Mesendoderm (in vitro differentiated cells): ENCODE measurements around the gene JARID2.

Experiments used
- DNase-seq: peaks from one replicate; pipeline ENCODE4 v3.0.0; 2013
- H2AK5ac ChIP-seq: 2 replicates; pipeline ENCODE4 v1.6.1; 2013; ENCODE audit warnings: low read length, inconsistent platforms
- H2BK120ac ChIP-seq: 2 replicates; pipeline ENCODE4 v1.6.1; 2013; ENCODE audit warnings: low read depth, mild to moderate bottlenecking, low read length, moderate library complexity, mixed read lengths
- H2BK15ac ChIP-seq: replicated peaks from 2 replicates; pipeline ENCODE4 v1.6.1; 2013; ENCODE audit warnings: low read depth, mild to moderate bottlenecking, moderate library complexity
- H2BK5ac ChIP-seq: 2 replicates; pipeline ENCODE4 v1.6.1; 2013; ENCODE audit warnings: low read length, inconsistent platforms
- H3K18ac ChIP-seq: 2 replicates; pipeline ENCODE4 v1.6.1; 2013; ENCODE audit warnings: mild to moderate bottlenecking, low read length, mixed read lengths
- H3K23ac ChIP-seq: one replicate; pipeline ENCODE4 v1.6.1; 2013; ENCODE audit warnings: low read length
- H3K27ac ChIP-seq: 2 replicates; pipeline ENCODE4 v1.5.1; 2013; ENCODE audit warnings: low read depth, mild to moderate bottlenecking, inconsistent platforms, low read length, moderate library complexity
- H3K27me3 ChIP-seq: 2 replicates; pipeline ENCODE4 v1.6.1; 2013; ENCODE audit warnings: low read length, control low read depth, mild to moderate bottlenecking, inconsistent platforms; ENCODE audit not compliant: insufficient read depth, poor library complexity
- H3K36me3 ChIP-seq: 2 replicates; pipeline ENCODE4 v1.6.1; 2013; ENCODE audit warnings: low read length, inconsistent platforms; ENCODE audit not compliant: control insufficient read depth, insufficient read depth
- H3K4ac ChIP-seq: one replicate; pipeline ENCODE4 v1.6.1; 2013; ENCODE audit warnings: low read depth, mild to moderate bottlenecking, low read length, moderate library complexity
- H3K4me1 ChIP-seq: 2 replicates; pipeline ENCODE4 v1.6.1; 2013; ENCODE audit warnings: low read depth, low read length, inconsistent platforms; ENCODE audit not compliant: control insufficient read depth
- H3K4me2 ChIP-seq: 2 replicates; pipeline ENCODE4 v1.6.1; 2013; ENCODE audit warnings: low read length
- H3K4me3 ChIP-seq: 2 replicates; pipeline ENCODE4 v1.5.1; 2013; ENCODE audit warnings: mild to moderate bottlenecking, low read length
- H3K56ac ChIP-seq: one replicate; pipeline ENCODE4 v1.6.1; 2013; ENCODE audit warnings: low read length
- H3K79me1 ChIP-seq: 2 replicates; pipeline ENCODE4 v1.6.1; 2013; ENCODE audit warnings: low read length, inconsistent platforms
- H3K79me2 ChIP-seq: 2 replicates; pipeline ENCODE4 v1.6.1; 2013; ENCODE audit warnings: mild to moderate bottlenecking, low read length; ENCODE audit not compliant: control insufficient read depth, insufficient read depth
- H3K9ac ChIP-seq: 2 replicates; pipeline ENCODE4 v1.6.1; 2013; ENCODE audit warnings: low read length, inconsistent platforms
- H4K5ac ChIP-seq: one replicate; pipeline ENCODE4 v1.6.1; 2013; ENCODE audit warnings: low read length
- H4K8ac ChIP-seq: one replicate; pipeline ENCODE4 v1.6.1; 2013; ENCODE audit warnings: low read depth, mild to moderate bottlenecking, control low read depth, low read length, moderate library complexity
- WGBS: extraction: QIAGEN DNeasy Blood & Tissue Kit; methylation state at CpG from one replicate; pipeline ENCODE4 v1.1.7; 2013; ENCODE audit warnings: low lambda C conversion rate, missing lambda C conversion rate; ENCODE audit not compliant: insufficient coverage; ENCODE audit errors: extremely low coverage; 5-methylcytosine and 5-hydroxymethylcytosine counted together

The JARID2 gene

GRCh38 chr6:15451738-15452137 is 205.9 kb downstream of the JARID2 start:
- Histone ChIP-seq H3K36me3 (no peaks in the 10 kb centered on the region), H3K4ac (no peak overlapping the region), H2BK5ac (no peak overlapping the region), H3K4me1 (peaks cover 5% of the 10 kb centered on the region), H3K27ac (no peak overlapping the region), H3K23ac (no peak overlapping the region), H3K9ac (no peak overlapping the region), H2BK15ac (no peak overlapping the region), H4K5ac (no peak overlapping the region), H3K79me1 (peaks cover 19% of the 10 kb centered on the region), H2BK120ac (no peak overlapping the region), H3K27me3 (no peaks in the 10 kb centered on the region), H3K4me2 (no peak overlapping the region), H3K4me3 (no peak overlapping the region), H4K8ac (no peak overlapping the region), H3K79me2 (peaks cover 50% of the 10 kb centered on the region), H2AK5ac (no peak overlapping the region), H3K56ac (no peak overlapping the region), H3K18ac (no peak overlapping the region)
- DNase-seq = no peak
- no CpG with 5 or more reads among the region's 4 CpGs for WGBS

DNA sequence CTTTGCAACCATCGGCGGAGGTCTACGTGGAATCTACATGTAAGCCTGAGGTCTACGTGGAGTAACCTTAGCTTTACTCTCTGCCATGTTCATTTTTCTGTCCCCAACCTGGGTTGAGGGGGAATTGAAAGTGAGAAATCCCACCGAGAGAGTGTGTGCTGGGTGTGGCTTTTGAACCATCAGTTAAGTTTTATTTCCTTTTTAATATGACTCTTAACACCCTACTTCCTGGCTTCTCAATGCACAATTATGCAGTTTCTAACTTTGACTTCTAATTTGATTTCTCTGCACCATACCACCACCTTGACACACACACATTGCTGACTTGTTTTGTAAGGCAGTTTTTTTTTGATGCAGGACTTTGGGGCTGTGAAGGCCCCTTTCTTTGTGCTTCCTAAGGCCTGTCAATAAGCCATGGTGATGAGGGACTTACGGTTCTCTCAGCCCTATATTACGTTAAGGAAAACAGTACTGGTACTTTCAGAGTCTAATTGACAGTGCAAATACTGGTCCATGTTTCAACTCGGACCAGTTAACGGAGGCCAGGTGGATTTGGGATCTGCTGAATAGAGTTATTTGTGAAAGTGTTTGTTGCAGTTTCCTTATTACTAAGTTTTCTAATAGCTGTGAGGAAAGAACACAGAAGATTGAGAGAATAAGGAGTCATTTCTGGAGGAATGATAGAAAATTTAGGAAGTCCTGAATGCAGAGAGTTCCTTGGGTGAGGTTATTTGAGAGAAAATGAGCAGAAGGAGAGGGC is 206.5 kb downstream of the JARID2 start:
- no peak overlapping the region for H4K5ac ChIP-seq
- H4K8ac ChIP-seq = no peak overlapping the region
- H3K4me2 ChIP-seq = no peak overlapping the region
- no peak overlapping the region for H3K27ac ChIP-seq
- WGBS = no CpG with 5 or more reads among the region's 9 CpGs
- no peaks in the 10 kb centered on the region for H3K36me3 ChIP-seq
- no peak overlapping the region for H3K4me3 ChIP-seq
- H3K4ac ChIP-seq = no peak overlapping the region
- no peak overlapping the region for H2BK120ac ChIP-seq
- DNase-seq = no peak
- peaks cover 45% of the 10 kb centered on the region for H3K79me2 ChIP-seq
- no peaks in the 10 kb centered on the region for H3K27me3 ChIP-seq
- H2AK5ac ChIP-seq = no peak overlapping the region
- H2BK5ac ChIP-seq = no peak overlapping the region
- H2BK15ac ChIP-seq = no peak overlapping the region
- H3K9ac ChIP-seq = no peak overlapping the region
- H3K56ac ChIP-seq = peak overlapping the region; percentile 27
- no peak overlapping the region for H3K18ac ChIP-seq
- peaks cover 18% of the 10 kb centered on the region for H3K79me1 ChIP-seq
- peaks cover 5% of the 10 kb centered on the region for H3K4me1 ChIP-seq
- no peak overlapping the region for H3K23ac ChIP-seq

DNA sequence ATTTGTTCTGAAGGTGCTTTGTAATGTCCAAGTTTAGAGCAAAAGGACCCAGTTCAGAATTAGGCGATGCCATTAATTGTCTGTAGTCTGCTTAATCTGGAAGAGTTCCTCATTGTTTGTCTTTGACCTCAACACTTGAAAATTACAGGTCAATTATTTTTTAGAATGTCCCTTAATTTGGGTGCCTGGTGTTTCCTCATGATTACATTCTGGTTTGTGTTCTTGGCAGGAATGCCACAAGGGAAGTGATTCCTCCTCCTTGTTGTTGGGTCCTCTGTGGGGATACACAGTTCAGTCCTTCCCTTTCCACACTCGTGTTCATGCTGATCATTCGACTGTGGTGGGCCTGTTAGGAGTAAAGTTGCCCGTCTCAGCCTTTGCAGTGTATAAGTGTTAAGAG is 207.3 kb downstream of the JARID2 start:
- H3K79me2 ChIP-seq = peaks cover 42% of the 10 kb centered on the region
- H3K27me3 ChIP-seq = no peaks in the 10 kb centered on the region
- H2AK5ac ChIP-seq = no peak overlapping the region
- no peaks in the 10 kb centered on the region for H3K36me3 ChIP-seq
- H3K4ac ChIP-seq = no peak overlapping the region
- H3K9ac ChIP-seq = no peak overlapping the region
- H4K8ac ChIP-seq = no peak overlapping the region
- no CpG with 5 or more reads among the region's 4 CpGs for WGBS
- H3K56ac ChIP-seq = no peak overlapping the region
- H4K5ac ChIP-seq = no peak overlapping the region
- H3K18ac ChIP-seq = no peak overlapping the region
- H3K27ac ChIP-seq = no peak overlapping the region
- no peak overlapping the region for H3K23ac ChIP-seq
- peaks cover 14% of the 10 kb centered on the region for H3K79me1 ChIP-seq
- no peak overlapping the region for H3K4me2 ChIP-seq
- H2BK15ac ChIP-seq = no peak overlapping the region
- peaks cover 5% of the 10 kb centered on the region for H3K4me1 ChIP-seq
- no peak for DNase-seq
- H3K4me3 ChIP-seq = no peak overlapping the region
- H2BK120ac ChIP-seq = no peak overlapping the region
- no peak overlapping the region for H2BK5ac ChIP-seq

GRCh38 chr6:15453622-15454021 is 207.8 kb downstream of the JARID2 start:
- Histone ChIP-seq H2BK5ac (no peak overlapping the region), H3K27ac (no peak overlapping the region), H3K9ac (no peak overlapping the region), H3K4me2 (no peak overlapping the region), H3K79me2 (peaks cover 43% of the 10 kb centered on the region), H2BK120ac (no peak overlapping the region), H3K79me1 (peaks cover 14% of the 10 kb centered on the region), H2AK5ac (no peak overlapping the region), H2BK15ac (no peak overlapping the region), H3K56ac (no peak overlapping the region), H4K5ac (no peak overlapping the region), H3K23ac (no peak overlapping the region), H3K4me1 (peaks cover 5% of the 10 kb centered on the region), H3K4ac (no peak overlapping the region), H3K27me3 (no peaks in the 10 kb centered on the region), H4K8ac (no peak overlapping the region), H3K36me3 (no peaks in the 10 kb centered on the region), H3K18ac (no peak overlapping the region), H3K4me3 (no peak overlapping the region)
- no CpG with 5 or more reads among the region's 5 CpGs for WGBS
- no peak for DNase-seq

DNA sequence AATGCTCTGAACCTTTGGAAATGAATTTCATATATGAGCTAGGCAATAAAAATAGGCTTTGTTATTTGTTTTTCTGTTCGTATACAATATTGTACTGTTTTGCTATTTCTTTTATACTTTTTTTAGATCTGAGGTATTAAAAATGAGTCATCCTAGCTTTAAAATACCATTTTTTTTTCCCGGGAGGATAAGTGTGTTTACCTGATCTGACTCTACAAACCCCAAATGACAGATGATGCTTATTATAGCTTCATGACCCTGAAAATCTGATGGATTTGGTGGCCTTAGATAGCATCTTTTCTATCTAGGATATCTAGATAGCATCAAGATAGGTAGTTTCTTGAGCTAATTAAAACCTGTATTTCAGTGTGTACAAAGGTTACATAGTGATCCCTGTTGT is 210.6 kb downstream of the JARID2 start:
- Histone ChIP-seq H3K56ac (no peak overlapping the region), H3K23ac (no peak overlapping the region), H4K8ac (no peak overlapping the region), H3K79me1 (peaks cover 16% of the 10 kb centered on the region), H3K4me2 (no peak overlapping the region), H3K79me2 (peaks cover 49% of the 10 kb centered on the region), H3K4me1 (peaks cover 6% of the 10 kb centered on the region), H2BK120ac (no peak overlapping the region), H3K9ac (no peak overlapping the region), H3K27me3 (no peaks in the 10 kb centered on the region), H4K5ac (no peak overlapping the region), H2AK5ac (no peak overlapping the region), H3K27ac (no peak overlapping the region), H3K4ac (no peak overlapping the region), H3K18ac (no peak overlapping the region), H2BK5ac (no peak overlapping the region), H2BK15ac (no peak overlapping the region), H3K4me3 (no peak overlapping the region), H3K36me3 (no peaks in the 10 kb centered on the region)
- no CpG with 5 or more reads among the region's 2 CpGs for WGBS
- DNase-seq = no peak

GRCh38 chr6:15457121-15457650 is 211.3 kb downstream of the JARID2 start:
- WGBS = no CpG with 5 or more reads among the region's 4 CpGs
- H4K8ac ChIP-seq = no peak overlapping the region
- no peak overlapping the region for H3K9ac ChIP-seq
- H3K4ac ChIP-seq = no peak overlapping the region
- no peak for DNase-seq
- H2AK5ac ChIP-seq = no peak overlapping the region
- no peak overlapping the region for H3K4me2 ChIP-seq
- no peak overlapping the region for H3K4me3 ChIP-seq
- no peak overlapping the region for H3K18ac ChIP-seq
- H3K27me3 ChIP-seq = no peaks in the 10 kb centered on the region
- H3K79me1 ChIP-seq = peaks cover 17% of the 10 kb centered on the region
- peaks cover 55% of the 10 kb centered on the region for H3K79me2 ChIP-seq
- H3K4me1 ChIP-seq = peaks cover 11% of the 10 kb centered on the region
- H2BK15ac ChIP-seq = no peak overlapping the region
- no peak overlapping the region for H3K27ac ChIP-seq
- H2BK120ac ChIP-seq = no peak overlapping the region
- H3K23ac ChIP-seq = no peak overlapping the region
- H2BK5ac ChIP-seq = no peak overlapping the region
- H3K36me3 ChIP-seq = no peaks in the 10 kb centered on the region
- no peak overlapping the region for H3K56ac ChIP-seq
- H4K5ac ChIP-seq = no peak overlapping the region
